Fibroblast of gingiva (primary cell): ENCODE results near the gene TRIM17.

Experiments
- DNase-seq: peaks from one replicate; pipeline ENCODE4 v3.0.0-alpha.2; 2011; ENCODE audit warnings: low read depth

Gene TRIM17

DNA sequence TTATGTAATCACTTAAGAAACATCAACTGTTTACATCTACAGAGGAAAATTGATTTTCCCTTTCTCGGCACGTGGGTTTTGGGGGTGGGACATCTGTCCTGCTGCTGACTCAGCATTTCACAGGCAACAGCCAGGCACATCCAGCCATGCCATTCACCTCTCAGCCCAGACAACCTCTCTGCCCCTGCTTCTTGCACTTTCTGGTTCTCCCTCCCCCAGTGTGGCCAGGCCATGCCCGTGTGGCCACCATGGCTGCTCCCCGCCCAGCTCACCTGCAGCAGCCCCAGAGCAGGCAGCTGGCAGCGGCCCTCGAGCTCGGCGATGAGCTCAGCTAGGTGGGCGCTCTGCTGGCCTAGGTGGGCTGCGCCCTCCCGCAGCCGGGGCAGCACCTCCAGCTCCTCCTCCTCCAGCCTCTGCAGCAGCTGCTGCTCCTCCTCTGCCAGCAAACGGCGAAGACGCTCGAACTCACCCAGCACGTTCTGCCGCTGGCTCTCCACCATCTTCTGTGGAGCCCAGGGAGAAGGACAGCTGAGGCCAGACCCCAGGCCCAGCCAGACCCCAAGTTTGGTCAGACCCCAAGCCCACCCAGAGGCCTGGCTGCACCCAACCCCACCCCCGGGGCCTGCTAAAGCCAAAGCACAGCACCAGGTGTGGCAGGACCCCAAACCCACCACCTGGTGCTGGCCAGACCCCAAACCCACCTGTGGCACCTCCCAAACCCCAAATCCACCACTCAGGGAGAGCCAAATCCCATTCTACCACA, 15.8 kb downstream of the TRIM17 start:
- no peak for DNase-seq

DNA sequence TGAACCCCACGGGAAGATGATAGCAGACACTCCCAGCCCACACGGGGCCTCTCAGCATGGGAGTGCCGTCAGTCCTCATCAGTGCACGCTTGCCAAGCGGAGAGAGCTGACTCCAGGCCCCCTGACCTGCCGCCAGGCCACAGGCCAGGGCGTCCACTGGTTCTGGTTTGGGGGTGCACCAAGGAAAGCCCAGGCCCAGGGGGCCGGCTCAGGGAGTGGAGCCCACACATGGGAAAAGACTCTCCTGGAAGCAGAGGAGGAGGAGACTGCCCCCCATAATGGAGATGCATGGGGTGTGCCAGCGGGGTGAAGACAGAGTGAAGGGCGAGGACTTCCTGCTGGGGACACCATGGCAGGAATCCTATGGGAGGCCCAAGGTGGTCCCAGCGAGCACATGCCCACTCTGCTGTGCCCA, 16.4 kb downstream of the TRIM17 start:
- no peak for DNase-seq

DNA sequence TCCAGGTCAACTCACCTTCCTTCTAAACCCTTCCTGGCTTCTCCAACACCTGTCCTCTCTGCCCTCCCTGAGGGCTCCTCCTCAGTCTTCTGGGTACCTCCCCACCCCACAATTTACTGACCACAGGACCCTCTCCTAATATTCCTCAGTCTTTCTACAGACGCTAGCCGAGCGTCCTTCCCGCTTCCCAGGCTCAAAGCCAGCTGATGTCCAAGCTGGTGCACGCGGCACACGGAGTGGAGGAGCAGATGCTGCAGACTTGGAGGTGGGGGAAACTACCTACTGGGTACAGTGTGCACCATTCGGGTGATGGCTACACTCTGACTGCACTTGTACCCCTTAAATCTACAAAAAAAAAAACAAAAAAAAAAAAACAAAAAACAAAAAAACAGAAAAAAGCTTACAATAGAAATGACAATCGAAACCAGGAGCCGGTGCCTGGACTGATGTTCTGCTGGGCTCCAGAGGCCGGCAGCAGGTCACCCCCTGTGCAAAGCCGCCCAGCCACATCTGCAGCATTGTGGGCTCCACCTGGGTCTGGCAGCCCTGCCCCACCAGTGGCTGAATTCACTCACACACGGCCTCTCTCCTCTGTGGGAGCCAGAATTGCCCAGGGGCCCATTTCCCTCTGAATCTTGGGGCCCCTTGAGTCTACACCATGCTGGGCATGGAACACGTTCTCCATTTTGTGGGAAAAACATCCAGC, 17.0 kb downstream of the TRIM17 start:
- no peak for DNase-seq

DNA sequence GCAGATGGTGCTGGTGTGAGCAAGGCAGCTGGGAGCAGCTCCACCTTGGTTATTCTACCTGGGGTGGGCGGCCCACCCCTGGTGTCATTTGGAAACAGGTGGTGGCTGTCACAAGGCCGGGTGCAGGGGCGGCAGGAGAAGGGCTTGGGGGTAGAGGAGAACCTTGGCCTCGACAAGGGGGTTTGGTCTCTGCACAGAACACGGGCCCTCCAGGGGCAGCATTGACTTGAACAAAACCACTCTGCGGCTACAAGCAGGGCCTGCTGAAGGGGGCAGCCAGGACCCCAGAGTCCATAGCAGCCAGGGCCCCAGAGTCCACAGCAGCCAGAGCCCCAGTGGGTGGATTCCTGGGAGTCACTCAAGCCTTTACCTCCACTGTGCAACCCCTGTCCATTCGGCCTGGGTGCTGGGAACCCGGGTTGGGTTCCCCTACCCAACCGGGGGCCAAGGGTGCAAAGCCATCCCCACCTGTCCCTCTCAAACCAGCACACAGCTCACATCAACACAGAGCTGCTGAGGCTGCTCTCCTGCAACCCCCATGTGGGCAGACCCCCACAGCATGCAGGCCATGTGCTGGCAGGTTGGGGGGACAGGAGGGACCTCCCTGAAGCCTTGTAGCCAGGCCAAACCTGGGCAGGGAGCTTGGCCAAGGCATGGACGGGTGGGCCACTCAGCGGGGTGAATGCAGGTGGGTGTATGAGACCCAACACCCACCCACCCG, 17.8 kb downstream of the TRIM17 start:
- DNase-seq: no peak

DNA sequence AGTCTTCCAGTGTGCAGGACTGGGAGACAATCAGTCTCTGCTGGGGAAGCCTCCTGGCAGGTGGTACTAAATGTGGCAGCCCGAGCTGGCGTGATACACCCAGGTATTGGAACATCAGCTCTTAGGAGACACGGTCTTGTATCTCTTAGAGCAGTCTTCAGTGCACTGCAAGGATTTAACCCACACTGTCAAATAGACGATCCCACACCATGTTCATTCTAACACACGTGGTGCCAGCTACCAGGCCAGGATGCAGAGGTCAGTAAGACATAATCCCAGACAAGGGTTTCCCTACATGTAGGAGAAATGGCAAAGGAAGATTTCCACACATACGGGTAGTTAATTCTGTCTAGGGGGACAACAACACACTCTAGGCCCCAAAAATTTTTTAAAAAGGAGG, 18.7 kb downstream of the TRIM17 start:
- no peak for DNase-seq

DNA sequence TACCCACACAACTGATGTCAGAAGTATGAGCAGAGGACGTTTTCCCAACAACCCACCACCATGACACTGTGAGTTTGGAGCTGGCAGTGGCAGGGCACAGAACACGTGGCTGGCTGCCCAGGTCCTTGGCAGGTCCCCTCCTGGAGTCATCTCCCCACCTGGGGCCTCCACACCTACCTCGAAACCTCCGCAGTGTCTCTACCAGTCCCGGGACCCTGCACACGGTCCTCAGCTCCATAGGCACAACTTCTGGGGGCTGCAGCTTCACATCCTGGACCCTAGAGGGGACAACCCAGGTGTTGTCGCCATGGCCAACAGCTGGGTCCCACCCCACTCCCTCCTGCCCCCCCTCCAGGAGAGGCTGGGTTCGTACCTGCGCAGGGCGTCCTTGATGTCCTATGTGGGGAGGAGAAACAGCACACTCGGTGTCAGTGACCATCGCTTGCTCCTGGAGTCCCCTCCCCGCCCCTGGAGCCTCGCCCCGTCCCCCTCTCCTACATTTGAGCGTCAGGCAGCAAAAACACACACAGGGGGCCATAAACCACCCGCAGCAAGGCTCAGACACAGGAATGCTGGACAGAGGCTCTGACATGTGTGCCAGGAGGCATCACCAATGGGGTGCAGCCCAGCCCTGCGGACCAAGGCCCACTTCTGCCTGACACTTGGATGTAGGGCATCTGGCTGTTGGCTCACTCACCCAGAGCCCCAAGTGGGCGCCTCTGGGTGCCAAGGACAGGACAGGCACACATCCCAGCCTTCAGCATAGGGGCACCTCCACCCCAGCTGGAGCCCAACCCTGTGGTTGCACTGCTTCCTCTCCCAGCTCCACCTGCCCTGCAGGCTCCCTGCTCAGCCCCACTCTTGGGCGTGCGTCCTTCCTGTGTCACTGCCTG, 19.6 kb downstream of the TRIM17 start:
- no peak for DNase-seq

DNA sequence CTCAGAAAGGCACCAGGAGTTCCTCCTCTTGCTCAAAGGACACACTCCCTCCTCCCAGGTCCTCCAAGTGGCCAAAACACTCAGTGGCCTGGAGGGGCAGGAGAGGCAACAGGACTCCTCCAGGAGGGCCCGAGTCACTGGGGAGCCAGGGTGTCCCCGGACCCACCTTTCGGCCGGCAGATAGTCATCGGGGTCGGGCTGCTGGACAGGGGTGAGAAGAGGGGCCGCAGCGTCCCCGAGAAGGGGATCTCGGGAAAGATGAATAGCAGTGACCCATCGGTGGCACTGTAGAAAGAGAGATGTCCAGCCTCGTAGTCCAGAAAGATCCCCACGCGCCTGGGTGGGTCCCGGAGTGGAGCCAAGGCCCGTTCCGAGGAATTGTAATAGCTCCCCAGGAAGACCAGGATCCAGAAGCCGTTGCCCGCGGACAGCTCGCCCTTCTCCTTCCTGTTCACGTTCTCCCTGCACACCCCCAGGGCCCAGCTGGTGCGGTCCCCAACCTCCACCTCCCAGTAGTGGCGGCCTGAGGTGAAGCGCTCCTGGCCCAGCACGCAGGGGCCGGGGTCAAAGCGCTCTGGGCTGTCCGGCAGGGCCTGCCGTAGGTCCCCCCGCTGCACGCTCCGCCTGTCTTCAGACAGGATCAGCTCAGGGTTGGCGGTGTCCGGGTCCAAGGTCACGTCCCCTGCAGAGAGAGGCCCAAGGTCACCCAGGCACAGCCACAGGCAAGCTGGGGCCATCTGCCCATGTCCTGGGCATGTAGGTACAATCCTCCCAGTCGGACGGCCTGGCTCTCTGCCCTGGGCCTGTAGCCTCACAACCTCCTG, 21.9 kb downstream of the TRIM17 start:
- DNase-seq: no peak

DNA sequence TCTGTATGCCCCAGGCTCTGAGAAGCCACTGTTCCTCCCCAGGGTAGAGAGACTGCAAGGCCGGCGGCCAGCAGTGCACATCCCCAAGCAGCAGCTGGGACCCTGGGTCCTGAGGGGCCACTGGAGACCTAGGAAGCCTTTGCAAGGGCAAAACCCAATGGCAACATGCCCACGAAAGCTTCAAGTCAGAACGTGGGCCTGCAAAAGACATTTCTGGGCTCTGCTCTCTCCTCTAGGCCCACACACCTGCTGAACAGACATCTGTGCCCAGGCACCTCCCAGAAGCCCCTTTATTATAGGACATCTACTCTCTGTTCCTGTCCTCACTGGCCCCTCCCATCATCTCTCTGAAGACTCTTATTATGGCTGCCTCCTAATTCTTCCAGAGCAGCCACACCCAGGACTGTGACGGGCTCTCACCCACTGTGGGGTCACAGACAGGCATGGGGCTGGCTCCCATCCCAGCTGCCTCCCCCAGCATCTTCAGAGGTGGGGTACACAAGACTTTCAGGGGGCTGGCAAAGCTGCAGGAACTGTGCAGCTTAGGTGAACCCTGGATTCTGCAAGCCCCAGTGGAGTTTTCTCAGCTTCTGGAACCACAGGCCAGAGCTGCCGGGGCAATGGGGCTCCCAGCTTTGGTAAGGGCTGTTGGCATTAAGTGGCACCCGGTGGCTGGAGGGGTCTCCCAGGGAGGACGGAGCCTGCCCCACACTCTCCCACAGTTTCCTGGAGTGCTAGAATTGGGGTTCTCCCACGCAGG, 22.7 kb downstream of the TRIM17 start:
- DNase-seq: no peak

DNA sequence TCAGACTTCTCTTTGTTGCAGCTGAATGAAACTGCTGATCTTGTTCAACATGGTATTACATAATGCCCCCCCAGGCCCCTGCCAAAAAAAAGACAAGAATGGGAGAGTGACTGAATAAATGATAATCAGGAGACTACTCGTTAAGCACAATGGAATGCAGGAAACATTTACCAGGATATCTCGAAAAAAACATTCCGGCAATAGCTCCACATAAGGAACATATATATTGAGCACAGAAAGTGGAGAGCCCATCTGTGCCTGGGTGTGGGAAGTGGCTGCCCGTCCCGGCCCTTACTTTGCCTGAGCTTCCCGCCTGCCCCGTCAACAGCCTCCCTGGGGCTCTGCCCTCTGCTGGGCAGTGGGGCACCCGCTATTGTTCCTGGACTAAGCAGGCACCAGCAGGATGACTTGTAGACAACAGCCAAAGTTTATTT, 23.4 kb downstream of the TRIM17 start:
- DNase-seq: peak; percentile 75

DNA sequence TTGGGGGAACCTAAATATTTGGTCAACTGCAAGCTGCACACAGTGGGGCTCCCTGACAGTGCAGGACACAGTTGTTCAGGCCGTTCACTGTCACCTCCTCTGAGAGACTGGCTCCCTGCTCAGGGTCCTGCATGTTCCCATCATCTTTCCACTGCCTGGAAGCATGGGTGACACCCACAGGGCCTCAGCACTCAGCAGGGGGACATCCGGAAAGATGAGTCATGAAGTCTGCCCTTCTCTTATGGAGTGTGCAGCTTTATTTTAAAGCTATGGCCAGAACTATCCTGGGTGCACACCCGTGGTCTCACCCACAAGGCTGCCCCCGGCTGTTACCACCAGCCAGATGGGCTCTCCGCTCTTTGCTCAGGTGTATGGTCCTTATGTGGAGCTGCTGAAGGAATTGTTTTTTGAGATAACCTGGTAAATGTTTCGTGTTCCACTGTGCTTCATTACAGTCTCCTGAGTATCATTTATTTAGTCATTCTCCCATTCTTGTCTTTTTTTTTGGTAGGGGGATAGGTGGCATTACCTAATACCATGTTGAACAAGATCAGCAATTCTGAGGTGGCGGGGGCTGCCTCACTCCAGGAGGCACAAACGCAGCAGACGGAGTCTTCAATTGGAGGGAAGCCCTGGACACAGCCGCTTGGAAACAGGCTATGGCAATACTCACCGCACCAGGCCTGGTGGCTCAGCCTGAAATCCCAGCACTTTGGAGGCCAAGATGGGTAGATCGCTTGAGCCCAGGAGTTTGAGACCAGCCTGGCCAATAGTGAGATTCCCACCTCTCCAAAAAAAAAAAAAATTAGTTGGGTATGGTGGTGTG, 24.3 kb downstream of the TRIM17 start:
- no peak for DNase-seq

DNA sequence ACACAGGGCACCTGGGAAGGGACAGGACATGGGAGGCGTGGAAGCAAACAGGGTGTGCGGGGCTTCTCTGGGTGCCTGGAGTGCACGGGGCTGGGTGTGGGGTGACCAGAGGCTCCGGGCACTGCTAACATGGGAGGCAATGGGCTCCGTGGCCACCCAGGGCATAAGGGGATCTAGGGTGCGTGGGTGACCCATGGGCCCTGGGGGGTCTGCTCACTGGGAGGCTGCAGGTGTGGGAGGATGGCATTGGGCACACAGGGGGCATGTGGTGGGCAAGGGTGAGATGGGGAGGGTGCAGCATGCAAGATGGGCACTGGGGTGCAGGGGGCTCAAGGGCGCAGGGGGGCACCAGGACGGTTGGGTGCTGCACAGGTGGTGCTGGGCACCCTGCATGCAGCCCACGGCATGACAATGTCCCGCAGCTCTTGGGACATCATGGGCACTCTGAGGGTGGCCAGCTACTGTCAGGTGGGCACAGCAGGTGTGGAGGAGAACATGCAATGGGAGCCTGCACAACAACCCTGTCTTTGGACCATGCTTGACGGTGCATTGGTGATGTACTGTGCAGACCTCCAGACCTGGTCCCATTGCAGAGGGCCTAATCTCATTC, 25.1 kb downstream of the TRIM17 start:
- DNase-seq: no peak

DNA sequence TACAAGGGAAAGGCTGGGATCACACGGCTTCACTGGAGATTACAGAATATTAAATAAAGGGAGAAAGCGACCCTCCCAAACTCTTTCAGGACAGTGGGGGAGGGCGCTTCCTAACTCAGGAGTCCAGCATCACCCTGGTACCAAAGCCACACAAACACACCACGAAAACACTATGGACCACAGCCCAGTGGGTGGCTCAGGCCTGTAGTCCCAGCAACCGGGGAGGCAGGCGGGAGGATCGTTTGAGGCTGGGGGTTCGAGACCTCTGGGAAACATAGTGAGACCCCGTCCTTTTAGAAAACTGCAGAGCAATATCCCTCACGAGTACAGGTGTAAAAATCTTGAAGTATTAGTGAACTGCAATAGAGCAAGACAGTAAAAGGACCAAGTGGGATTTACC, 26.0 kb downstream of the TRIM17 start:
- no peak for DNase-seq

DNA sequence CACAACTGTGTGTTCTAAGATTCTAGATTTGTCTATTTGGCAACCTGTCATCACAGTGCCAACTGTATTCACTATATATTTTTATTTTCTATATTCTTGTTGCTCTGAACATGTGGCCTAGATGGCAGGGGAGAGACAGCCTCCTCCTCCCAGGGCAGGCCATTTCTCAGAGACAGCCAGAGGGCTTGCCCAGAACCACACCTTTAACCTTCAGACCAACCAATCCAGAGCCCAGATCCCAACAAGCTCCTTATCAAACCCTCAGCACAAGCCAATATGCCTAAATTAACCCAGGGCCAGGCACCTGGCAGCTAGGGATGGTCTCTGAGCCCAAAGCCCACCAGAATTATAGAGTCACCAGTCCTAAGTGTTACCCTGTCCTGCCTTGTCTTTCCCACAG, 29.3 kb downstream of the TRIM17 start:
- DNase-seq: no peak

DNA sequence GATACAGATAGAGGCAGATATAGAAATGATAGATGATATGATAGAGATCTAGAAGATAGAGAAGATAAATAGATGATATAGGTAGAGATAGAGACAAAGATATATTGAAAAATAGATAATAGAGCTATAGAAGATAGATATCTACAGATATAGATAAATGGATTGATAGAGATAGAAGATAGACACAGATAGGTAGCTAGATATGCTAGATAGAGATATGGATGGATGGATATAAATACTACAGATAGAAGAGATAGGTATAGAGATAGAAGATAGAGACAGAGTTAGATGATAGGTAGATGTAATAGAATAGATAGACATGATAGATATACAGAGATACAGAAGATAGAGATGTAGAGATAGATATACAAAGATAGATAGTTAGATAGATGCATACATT, 31.4 kb downstream of the TRIM17 start:
- no peak for DNase-seq

DNA sequence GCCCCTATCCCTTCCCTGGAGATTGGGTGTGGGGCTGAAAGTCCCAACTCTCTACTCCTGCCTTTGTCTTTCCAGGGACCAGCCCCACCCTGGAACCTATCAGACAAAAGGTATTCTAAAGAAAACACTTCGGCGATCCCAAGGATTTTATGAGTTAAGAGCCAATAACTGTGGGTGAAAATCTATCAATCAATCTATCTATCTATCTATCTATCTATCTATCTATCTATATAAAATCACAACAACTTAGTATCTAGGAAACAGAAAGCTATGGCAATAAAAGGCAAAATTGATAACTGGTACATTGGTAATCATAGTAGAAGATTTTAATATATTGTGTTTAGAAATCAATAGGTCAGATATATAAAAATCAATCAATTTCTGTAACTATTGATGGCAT, 32.9 kb downstream of the TRIM17 start:
- no peak for DNase-seq

DNA sequence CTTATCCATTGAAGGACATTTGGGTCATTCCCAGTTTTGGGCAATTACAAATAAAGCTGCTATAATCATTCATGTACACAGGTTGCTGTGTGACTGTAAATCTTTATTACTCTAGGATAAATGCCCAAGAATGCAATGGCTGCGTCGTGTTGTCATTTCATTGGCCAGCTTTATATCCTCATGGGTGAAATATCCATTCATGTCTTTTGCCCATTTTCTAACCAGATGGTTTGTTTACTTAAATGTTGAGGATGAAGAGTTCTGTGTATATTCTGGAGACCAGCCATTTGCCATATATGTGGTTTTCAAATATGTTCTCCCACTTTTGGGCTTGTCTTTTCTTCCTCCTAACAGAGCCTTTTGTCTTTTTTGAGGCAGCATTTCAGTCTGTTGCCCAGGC, 35.3 kb downstream of the TRIM17 start:
- peak; percentile 46 for DNase-seq

DNA sequence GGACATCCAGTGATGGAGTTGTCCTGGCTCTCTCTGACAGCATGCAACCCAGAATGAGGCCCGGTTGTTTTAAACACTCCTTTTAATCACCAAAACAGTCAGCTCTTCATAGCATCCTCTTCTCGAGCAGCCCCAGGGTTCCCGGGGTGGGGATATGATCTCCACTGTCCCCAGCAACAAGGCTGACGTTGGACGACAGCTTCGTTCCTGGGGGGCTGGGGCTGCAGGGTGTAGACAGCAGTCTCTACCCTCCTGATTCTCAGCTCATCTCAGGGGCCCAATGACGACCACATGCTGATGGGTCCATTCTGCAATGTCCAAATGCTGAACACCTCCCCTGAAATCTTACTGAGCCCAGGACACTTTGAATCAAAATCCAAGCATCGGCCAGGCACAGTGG, 37.0 kb downstream of the TRIM17 start:
- no peak for DNase-seq

DNA sequence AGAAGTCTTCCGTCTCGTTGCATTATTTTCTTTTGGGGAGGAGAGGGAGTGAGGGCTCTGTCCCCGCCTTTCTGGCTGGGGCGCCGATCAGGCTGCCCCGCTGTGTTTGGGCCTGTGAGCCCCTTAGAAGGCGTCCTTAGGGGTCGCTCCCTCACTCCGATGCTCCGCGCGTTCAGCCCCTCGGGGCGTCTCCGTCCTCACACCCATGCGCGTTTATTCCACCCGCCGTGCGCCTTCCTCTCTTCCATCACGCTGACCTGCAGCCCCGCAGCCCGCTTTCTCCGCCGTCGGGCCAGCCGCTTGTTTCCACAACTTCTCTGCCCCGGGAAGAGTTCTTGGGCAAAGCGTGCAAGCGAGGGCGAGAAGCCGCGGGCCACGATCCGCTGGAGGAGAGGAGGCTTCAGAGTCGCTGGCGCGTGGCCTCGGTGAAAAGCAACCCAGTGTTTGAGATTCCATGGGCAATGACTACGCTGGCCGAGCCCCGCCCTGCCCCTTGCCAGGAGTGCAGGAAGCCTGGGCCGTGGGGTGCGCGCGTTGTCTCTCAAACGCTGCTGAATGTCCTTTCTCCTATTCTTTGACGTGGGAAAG, 37.7 kb downstream of the TRIM17 start:
- peak; percentile 29 for DNase-seq
